Upper lobe of right lung (tissue), 1 donor: ENCODE measurements around the gene TMEM8B. TPM values are rescaled to one million over a fixed set of nuclear protein-coding genes. Genes with fewer than 3 reads are reported as not detected.
"Not testable (repeated sequence)": the region's sequence is repeated elsewhere in the genome, so short reads cannot be mapped to it uniquely, and the experiment has no call there.

ENCODE experiments used
- ATAC-seq: fragments of 200-7000 bp; cut with Tn5 transposase; one replicate; pipeline ENCODE4 v1.9.1; 2020; ENCODE audit warnings: mild to moderate bottlenecking, moderate library complexity
- DNase-seq: peaks from one replicate; pipeline ENCODE4 v3.0.0-alpha.2; 2020
- H3K27ac ChIP-seq: fragments of 200-600 bp; one replicate; pipeline ENCODE4 v1.8.0; 2022
- H3K27me3 ChIP-seq: fragments of 200-600 bp; one replicate; pipeline ENCODE4 v1.8.0; 2022; ENCODE audit warnings: mild to moderate bottlenecking
- H3K36me3 ChIP-seq: fragments of 200-600 bp; one replicate; pipeline ENCODE4 v1.8.0; 2022
- H3K4me1 ChIP-seq: fragments of 200-600 bp; one replicate; pipeline ENCODE4 v1.8.0; 2022
- H3K4me3 ChIP-seq: fragments of 200-600 bp; one replicate; pipeline ENCODE4 v1.8.0; 2022; ENCODE audit warnings: mild to moderate bottlenecking
- H3K9me3 ChIP-seq: fragments of 200-600 bp; one replicate; pipeline ENCODE4 v1.8.0; 2022
- CTCF ChIP-seq: fragments of 200-600 bp; IDR thresholded peaks from one replicate; pipeline ENCODE4 v1.8.0; 2022; ENCODE audit warnings: antibody characterized with exemption
- intact Hi-C: fragments of 100-400 bp; cut with DNase I; formaldehyde crosslinking; loops from one replicate; pipeline ENCODE4 v1.11.0; 2022
- total RNA-seq: library from RNA; stranded (reverse); fragmentation: NEBNext Ultra II Directional; extraction: Animal tissue kit (Norgen Biotek cat#: 25700); gene quantifications from one replicate; pipeline ENCODE4 v1.2.1, GENCODE V29; 2021
- donor health status: DM: no; HTN: yes; CAD: no; lungs with severe emphysema.

The TMEM8B gene
- total RNA-seq, 1 donor from 2014 or later: 13.7 TPM

DNA sequence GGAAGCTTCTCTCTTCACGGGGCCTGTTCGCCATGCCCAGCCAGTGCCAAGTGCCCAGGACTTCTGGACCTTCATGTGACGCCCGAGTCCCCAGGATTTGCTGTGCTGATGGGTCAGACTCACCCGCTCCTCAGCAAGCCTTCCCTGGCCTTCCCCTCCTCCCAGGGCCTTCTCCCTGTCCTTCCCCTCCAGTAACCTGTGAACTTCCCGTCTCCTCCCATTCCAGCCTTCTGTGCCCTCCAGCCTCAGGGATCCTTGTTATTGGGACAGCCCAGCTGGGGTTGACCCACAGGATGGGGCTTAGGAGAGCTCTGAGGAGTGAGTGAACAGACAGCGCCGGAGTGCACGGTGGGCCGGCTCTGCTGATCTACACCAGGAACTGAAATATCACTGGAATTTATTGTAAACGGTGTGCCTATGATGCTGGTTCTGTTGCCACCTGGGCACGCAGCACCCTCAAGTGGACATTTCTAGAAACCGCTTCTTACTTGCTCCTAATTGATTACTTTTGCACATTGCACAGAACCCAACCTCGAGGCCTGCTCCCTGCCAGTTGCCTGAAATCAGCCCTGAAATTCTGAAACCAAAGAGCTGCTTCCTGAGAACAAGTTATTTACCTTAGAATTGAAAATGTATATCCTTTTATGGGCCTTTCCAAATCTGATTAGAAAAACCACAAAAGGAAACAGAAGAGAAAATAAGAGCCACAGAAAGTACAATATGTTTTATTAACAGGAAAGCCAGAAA lies 81.8 kb downstream of the TMEM8B start:
- intact Hi-C loops: no loop called here
- peak; percentile 69 for DNase-seq
- Histone ChIP-seq H3K27ac (peak overlapping the region; percentile 97), H3K27me3 (no peaks in the 10 kb centered on the region), H3K4me3 (peak overlapping the region; percentile 36), H3K4me1 (peaks cover 67% of the 10 kb centered on the region), H3K9me3 (no peaks in the 10 kb centered on the region), H3K36me3 (no peaks in the 10 kb centered on the region)
- peak; percentile 54 for TF ChIP-seq CTCF
- ATAC-seq: peak; percentile 4

DNA sequence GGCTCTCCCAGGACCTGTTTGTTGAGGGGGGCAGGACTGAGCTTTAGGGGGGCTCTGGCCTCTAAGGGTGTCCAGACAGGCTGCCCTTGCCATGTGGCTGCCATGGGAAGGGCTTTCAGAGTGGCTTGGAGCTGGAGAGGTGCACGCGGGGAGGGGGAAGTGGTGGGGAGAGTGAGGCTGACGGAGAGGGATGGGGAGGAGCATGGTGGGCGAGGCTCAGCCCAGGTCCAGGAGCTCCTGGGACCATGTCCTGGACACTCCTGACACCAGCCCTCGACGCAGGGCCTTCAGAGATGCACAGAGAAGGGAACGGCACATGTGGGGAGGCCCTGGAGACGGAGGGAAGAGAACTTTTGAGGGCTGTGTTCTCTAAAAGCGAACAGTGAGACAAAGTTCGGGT lies 82.7 kb downstream of the TMEM8B start:
- DNase-seq (no peak), ATAC-seq (no peak)
- H3K36me3 ChIP-seq: no peaks in the 10 kb centered on the region
- no peaks in the 10 kb centered on the region for H3K27me3 ChIP-seq
- intact Hi-C loops: no loop called here
- peaks cover 60% of the 10 kb centered on the region for H3K4me1 ChIP-seq
- H3K9me3 ChIP-seq: no peaks in the 10 kb centered on the region
- H3K27ac ChIP-seq: peak overlapping the region; percentile 97
- TF ChIP-seq CTCF: no peak
- peak overlapping the region; percentile 8 for H3K4me3 ChIP-seq

- ATAC-seq: no peak
- no peak for TF ChIP-seq CTCF
- no peaks in the 10 kb centered on the region for H3K27me3 ChIP-seq
- no peaks in the 10 kb centered on the region for H3K9me3 ChIP-seq
- H3K4me3 ChIP-seq: peak overlapping the region; percentile 12
- peaks cover 48% of the 10 kb centered on the region for H3K4me1 ChIP-seq
- intact Hi-C loops: no loop called here
- no peaks in the 10 kb centered on the region for H3K36me3 ChIP-seq
- H3K27ac ChIP-seq: peak overlapping the region; percentile 30
- DNase-seq: no peak
Observed at GRCh38 chr9:35912791-35913400, 83.9 kb downstream of the TMEM8B start.

DNA sequence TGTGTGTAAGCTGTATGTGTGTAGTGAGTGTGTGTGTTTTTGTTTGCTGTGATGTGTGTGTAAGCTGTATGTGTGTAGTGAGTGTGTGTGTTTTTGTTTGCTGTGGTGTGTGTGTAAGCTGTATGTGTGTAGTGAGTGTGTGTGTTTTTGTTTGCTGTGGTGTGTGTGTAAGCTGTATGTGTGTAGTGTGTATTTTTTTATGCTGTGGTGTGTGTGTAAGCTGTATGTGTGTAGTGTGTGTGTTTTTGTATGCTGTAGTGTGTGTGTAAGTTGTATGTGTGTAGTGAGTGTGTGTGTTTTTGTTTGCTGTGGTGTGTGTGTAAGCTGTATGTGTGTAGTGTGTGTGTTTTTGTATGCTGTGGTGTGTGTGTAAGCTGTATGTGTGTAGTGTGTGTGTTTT lies 84.4 kb downstream of the TMEM8B start:
- H3K27me3 ChIP-seq, H3K4me3 ChIP-seq, ATAC-seq, DNase-seq, H3K36me3 ChIP-seq, intact Hi-C loops, H3K9me3 ChIP-seq: not testable (repeated sequence)
- peak overlapping the region; percentile 30 for H3K27ac ChIP-seq
- H3K4me1 ChIP-seq: peaks cover 42% of the 10 kb centered on the region

GRCh38 chr9:35914301-35914807 lies 85.3 kb downstream of the TMEM8B start:
- TF ChIP-seq CTCF: no peak
- Histone ChIP-seq H3K36me3 (no peaks in the 10 kb centered on the region), H3K4me3 (no peak overlapping the region), H3K4me1 (peaks cover 33% of the 10 kb centered on the region), H3K27me3 (no peaks in the 10 kb centered on the region), H3K27ac (peak overlapping the region; percentile 60), H3K9me3 (no peaks in the 10 kb centered on the region)
- ATAC-seq (peak; percentile 77), DNase-seq (peak; percentile 72)
- intact Hi-C loops: no loop called here

Other genes with a start within 250 kb of the TMEM8B start
- 43.9 TPM for gene TESK1, start 224.0 kb upstream of the TMEM8B start, total RNA-seq
- 3.0 TPM for gene CD72, start 210.8 kb upstream of the TMEM8B start, total RNA-seq
- gene SIT1, start 178.3 kb upstream of the TMEM8B start, total RNA-seq: 2.2 TPM
- 30,828 TPM for gene RMRP, start 171.2 kb upstream of the TMEM8B start, total RNA-seq
- gene CCDC107, start 170.9 kb upstream of the TMEM8B start, total RNA-seq: 31.1 TPM
- 0.38 TPM for gene ARHGEF39, start 164.0 kb upstream of the TMEM8B start, total RNA-seq
- 0.55 TPM for gene CA9, start 155.3 kb upstream of the TMEM8B start, total RNA-seq
- gene TPM2, start 139.3 kb upstream of the TMEM8B start, total RNA-seq: 161 TPM
- gene TLN1, start 97.0 kb upstream of the TMEM8B start, total RNA-seq: 439 TPM
- 34.9 TPM for gene CREB3, start 96.6 kb upstream of the TMEM8B start, total RNA-seq
- gene GBA2, start 80.0 kb upstream of the TMEM8B start, total RNA-seq: 99.1 TPM
- gene RGP1, start 79.9 kb upstream of the TMEM8B start, total RNA-seq: 34.6 TPM
- not detected for gene MSMP, start 75.0 kb upstream of the TMEM8B start, total RNA-seq
- gene NPR2, start 37.6 kb upstream of the TMEM8B start, total RNA-seq: 21.7 TPM
- 2.8 TPM for gene SPAG8, start 17.0 kb upstream of the TMEM8B start, total RNA-seq
- gene HINT2, start 14.2 kb upstream of the TMEM8B start, total RNA-seq: 37.1 TPM
- gene FAM221B, start 496 bp upstream of the TMEM8B start, total RNA-seq: not detected
- not detected for gene OR13J1, start 41.2 kb downstream of the TMEM8B start, total RNA-seq
- gene HRCT1, start 77.0 kb downstream of the TMEM8B start, total RNA-seq: 10.8 TPM
- 13.5 TPM for gene SPAAR, start 80.3 kb downstream of the TMEM8B start, total RNA-seq
- not detected for gene OR2S2, start 128.9 kb downstream of the TMEM8B start, total RNA-seq
- gene RECK, start 207.7 kb downstream of the TMEM8B start, total RNA-seq: 20.1 TPM